Upper lobe of left lung (tissue), 6 donors: ENCODE results near the gene SAMD4B. TPM values are rescaled to one million over a fixed set of nuclear protein-coding genes. Genes with fewer than 3 reads are reported as not detected.

Experiments used
- ATAC-seq, 2 donors: fragments of 200-7000 bp; cut with Tn5 transposase; one replicate each; pipeline ENCODE4 v1.9.1; 2022; ENCODE audit warnings: mild to moderate bottlenecking in 2 of 2, moderate library complexity in 2 of 2; ENCODE audit not compliant: low FRiP score in 2 of 2
- DNase-seq, 2 donors: peaks; one replicate each; pipeline ENCODE4 v3.0.0-alpha.2; 2019 to 2020
- H3K27ac ChIP-seq, 4 donors: fragments of 200-600 bp; sonication (generic); one replicate each; pipeline ENCODE4 v1.5.1; 2016 to 2019
- H3K27me3 ChIP-seq, 4 donors: fragments of 200-600 bp; sonication (generic); one replicate each; pipeline ENCODE4 v1.5.1; 2017 to 2019
- H3K36me3 ChIP-seq, 4 donors: fragments of 200-600 bp; sonication (generic); one replicate each; pipeline ENCODE4 v1.5.1; 2016 to 2019
- H3K4me1 ChIP-seq, 4 donors: fragments of 200-600 bp; sonication (generic); one replicate each; pipeline ENCODE4 v1.5.1; 2018 to 2019
- H3K4me3 ChIP-seq, 4 donors: fragments of 200-600 bp; sonication (generic); one replicate each; pipeline ENCODE4 v1.5.1; 2017 to 2019; ENCODE audit warnings: mild to moderate bottlenecking in 2 of 4, moderate library complexity in 1 of 4
- H3K9me3 ChIP-seq, 4 donors: fragments of 200-600 bp; sonication (generic); one replicate each; pipeline ENCODE4 v1.5.1; 2018 to 2019
- EP300 ChIP-seq, 4 donors: sonication (generic); formaldehyde crosslinking; IDR thresholded peaks; one replicate each; pipeline ENCODE4 v1.5.1; 2017; ENCODE audit warnings: antibody characterized with exemption in 4 of 4, control low read depth in 2 of 4
- POLR2A ChIP-seq, 4 donors: fragments of 450-650 bp; IDR thresholded peaks; one replicate each; pipeline ENCODE4 v1.5.1; 2016 to 2017; ENCODE audit warnings: antibody characterized with exemption in 4 of 4, mild to moderate bottlenecking in 2 of 4
- POLR2AphosphoS5 ChIP-seq, 2 donors: sonication (generic); formaldehyde crosslinking; IDR thresholded peaks; one replicate each; pipeline ENCODE4 v1.5.1; 2017; ENCODE audit warnings: antibody characterized with exemption in 2 of 2
- WGBS, 2 donors: methylation state at CpG; one replicate each; pipeline ENCODE4 v1.1.5; 2017 to 2018; 5-methylcytosine and 5-hydroxymethylcytosine counted together
- total RNA-seq, 6 donors: library from RNA; depleted of rRNA in 4 of 6; stranded (reverse); fragments of >200 nt in 4 of 6; gene quantifications; one replicate each; pipeline versions ENCODE4 v1.1.0 to v1.2.1, GENCODE V29; 2016 to 2021
- TF ChIP-seq, protein P1 (sequence below), 6 experiments: fragments of 450-650 bp in 4 of 6; fragments of 200-600 bp in 2 of 6; sonication (generic) in 2 of 6; IDR thresholded peaks; one replicate each; pipeline ENCODE4 v1.5.1; 2016 to 2019; ENCODE audit warnings: antibody characterized with exemption in 6 of 6
- donor health status: DM: no; HTN: no; CAD: no; lungs with moderate emphysema.
- donor health status: DM: no; HTN: yes; CAD: no; lungs with severe emphysema.

The SAMD4B gene
- total RNA-seq, 6 donors from 2014 or later: 57.7 to 125 (median 79.3) TPM

- peak; percentile 98 to 100 (median 100) for TF ChIP-seq EP300 (IDR thresholded peaks at IDR 0.05)
- TF ChIP-seq POLR2A (IDR thresholded peaks at IDR 0.05): peak in 3 of 4 donors; percentile 60 to 89 (median 76)
- TF ChIP-seq POLR2AphosphoS5 (IDR thresholded peaks at IDR 0.05): peak; percentile 97 to 100
- TF ChIP-seq, protein P1, sequence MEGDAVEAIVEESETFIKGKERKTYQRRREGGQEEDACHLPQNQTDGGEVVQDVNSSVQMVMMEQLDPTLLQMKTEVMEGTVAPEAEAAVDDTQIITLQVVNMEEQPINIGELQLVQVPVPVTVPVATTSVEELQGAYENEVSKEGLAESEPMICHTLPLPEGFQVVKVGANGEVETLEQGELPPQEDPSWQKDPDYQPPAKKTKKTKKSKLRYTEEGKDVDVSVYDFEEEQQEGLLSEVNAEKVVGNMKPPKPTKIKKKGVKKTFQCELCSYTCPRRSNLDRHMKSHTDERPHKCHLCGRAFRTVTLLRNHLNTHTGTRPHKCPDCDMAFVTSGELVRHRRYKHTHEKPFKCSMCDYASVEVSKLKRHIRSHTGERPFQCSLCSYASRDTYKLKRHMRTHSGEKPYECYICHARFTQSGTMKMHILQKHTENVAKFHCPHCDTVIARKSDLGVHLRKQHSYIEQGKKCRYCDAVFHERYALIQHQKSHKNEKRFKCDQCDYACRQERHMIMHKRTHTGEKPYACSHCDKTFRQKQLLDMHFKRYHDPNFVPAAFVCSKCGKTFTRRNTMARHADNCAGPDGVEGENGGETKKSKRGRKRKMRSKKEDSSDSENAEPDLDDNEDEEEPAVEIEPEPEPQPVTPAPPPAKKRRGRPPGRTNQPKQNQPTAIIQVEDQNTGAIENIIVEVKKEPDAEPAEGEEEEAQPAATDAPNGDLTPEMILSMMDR (IDR thresholded peaks at IDR 0.05): no peak
- WGBS, 2 donors: 1 to 4% methylated on average over 11 to 24 of the region's 43 CpGs
- peak overlapping the region; percentile 30 to 53 (median 49) for H3K4me3 ChIP-seq
- H3K27ac ChIP-seq: peak overlapping the region; percentile 99 to 100 (median 100)
- DNase-seq: peak; percentile 99 to 100
- H3K27me3 ChIP-seq: no peaks in the 10 kb centered on the region
- H3K4me1 ChIP-seq: peaks cover 46 to 71% (median 55%) of the 10 kb centered on the region in 4 donors
- peak; percentile 67 to 87 for ATAC-seq
- peaks cover 8 to 19% (median 13%) of the 10 kb centered on the region in 4 donors for H3K36me3 ChIP-seq
- H3K9me3 ChIP-seq: no peaks in the 10 kb centered on the region
Observed at GRCh38 chr19:39403331-39404312, 61.4 kb downstream of the SAMD4B start.

GRCh38 chr19:39405261-39405957 lies 63.2 kb downstream of the SAMD4B start:
- peaks cover 37 to 61% (median 46%) of the 10 kb centered on the region in 4 donors for H3K4me1 ChIP-seq
- DNase-seq: no peak

DNA sequence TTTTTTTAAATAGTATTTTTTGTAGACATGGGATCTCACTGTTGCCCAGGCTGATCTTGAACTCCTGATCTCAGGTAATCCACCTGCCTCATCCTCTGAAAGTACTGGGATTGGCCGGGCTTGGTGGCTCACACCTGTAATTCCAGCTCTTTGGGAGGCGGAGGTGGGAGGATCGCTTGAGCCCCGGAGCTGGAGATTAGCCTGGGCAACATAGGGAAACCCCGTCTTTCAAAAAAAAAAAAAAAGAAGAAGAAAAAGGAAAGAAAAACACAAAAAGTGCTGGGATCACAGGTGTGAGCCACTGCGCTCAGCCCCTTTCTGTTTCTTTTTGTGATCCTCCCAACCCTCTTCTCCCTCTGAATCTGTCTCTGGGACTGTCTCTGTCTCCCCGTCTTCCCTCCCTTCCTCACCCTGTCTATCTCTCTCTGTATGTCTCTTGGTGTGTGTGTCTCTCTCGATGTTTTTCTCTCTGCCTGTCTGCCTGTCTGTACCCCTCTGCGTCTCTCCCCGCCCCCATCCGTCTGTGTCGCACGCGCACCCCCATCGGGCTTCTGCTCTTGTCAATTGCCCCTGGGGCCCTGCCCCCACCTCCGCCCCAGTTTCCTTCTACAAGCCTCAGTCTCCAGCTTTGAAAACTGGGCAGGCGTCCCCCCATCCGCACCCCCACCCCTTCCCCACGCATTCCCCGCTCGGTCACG lies 63.9 kb downstream of the SAMD4B start:
- 14 to 17% methylated on average over 19 to 21 of the region's 22 CpGs for WGBS, 2 donors
- Histone ChIP-seq H3K4me1 (peaks cover 41 to 61% (median 49%) of the 10 kb centered on the region in 4 donors), H3K27ac (peak overlapping the region; percentile 99 to 100 (median 100)), H3K4me3 (peak overlapping the region; percentile 55 to 81 (median 76)), H3K9me3 (no peaks in the 10 kb centered on the region), H3K27me3 (no peaks in the 10 kb centered on the region), H3K36me3 (peaks cover 11 to 23% (median 15%) of the 10 kb centered on the region in 4 donors)
- DNase-seq (peak in 1 of 2 donors; percentile 83), ATAC-seq (peak in 1 of 2 donors; percentile 0)
- peak in 1 of 4 donors; percentile 3 for TF ChIP-seq POLR2A (IDR thresholded peaks at IDR 0.05)
- TF ChIP-seq, protein P1 (IDR thresholded peaks at IDR 0.05): no peak
- no peak for TF ChIP-seq EP300 (IDR thresholded peaks at IDR 0.05)
- TF ChIP-seq POLR2AphosphoS5 (IDR thresholded peaks at IDR 0.05): peak in 1 of 2 donors; percentile 7

More at GRCh38 chr19:39405261-39405957, 63.2 kb downstream of the SAMD4B start:
- Histone ChIP-seq H3K4me3 (peak overlapping the region in 3 of 4 donors; percentile 72 to 81 (median 80)), H3K27ac (peak overlapping the region; percentile 99 to 100 (median 100)), H3K27me3 (no peaks in the 10 kb centered on the region), H3K9me3 (no peaks in the 10 kb centered on the region), H3K36me3 (peaks cover 11 to 23% (median 15%) of the 10 kb centered on the region in 4 donors)
- ATAC-seq: no peak
- WGBS, 2 donors: 91 to 94% methylated on average over 15 to 17 of the region's 17 CpGs
- TF ChIP-seq, protein P1 (IDR thresholded peaks at IDR 0.05): no peak
- TF ChIP-seq POLR2AphosphoS5 (IDR thresholded peaks at IDR 0.05): no peak
- no peak for TF ChIP-seq POLR2A (IDR thresholded peaks at IDR 0.05)
- TF ChIP-seq EP300 (IDR thresholded peaks at IDR 0.05): no peak

DNA sequence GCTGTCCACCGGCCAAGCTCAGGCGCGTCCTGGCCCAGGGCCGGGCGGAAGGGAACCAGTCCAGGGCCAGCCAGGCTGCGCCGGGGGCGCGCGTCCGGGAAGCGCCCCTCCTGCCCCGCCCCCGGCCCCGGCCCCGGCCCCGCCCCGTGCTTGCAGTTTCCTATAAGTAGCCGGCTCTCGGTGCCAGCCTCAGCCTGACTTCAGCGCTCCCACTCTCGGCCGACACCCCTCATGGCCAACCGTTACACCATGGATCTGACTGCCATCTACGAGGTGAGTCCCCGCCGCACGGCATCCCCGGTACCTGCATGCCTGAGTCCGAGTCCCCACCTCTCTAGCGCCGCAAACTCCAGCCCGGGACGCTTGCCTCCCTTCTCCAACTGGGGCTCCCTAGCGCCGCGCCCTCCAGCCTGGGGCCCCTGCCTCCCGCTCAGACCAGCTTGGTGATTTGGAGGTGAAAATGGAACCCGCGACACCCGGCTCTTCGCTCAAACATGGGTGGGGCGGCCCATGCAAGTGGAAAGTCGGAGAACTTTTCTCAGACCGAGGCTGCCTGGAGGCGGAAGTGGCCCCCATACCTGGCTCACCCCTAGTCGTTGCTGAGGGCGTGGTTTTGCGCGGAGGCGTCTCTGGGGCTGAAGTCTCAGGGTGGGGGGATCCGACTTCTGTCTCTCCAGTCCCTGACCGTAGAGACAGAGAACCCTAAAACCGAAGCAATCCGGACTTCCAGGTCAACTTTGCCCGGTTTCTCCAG lies 64.6 kb downstream of the SAMD4B start, which contains the start of gene ZFP36:
TSS of gene ZFP36 (plus strand) at position 192 of the 754 bp plus-strand sequence. CDS start at position 250, 58 bp downstream.
- Histone ChIP-seq H3K27me3 (no peaks in the 10 kb centered on the region), H3K36me3 (peaks cover 11 to 23% (median 15%) of the 10 kb centered on the region in 4 donors), H3K9me3 (no peaks in the 10 kb centered on the region), H3K4me1 (peaks cover 38 to 61% (median 49%) of the 10 kb centered on the region in 4 donors), H3K27ac (peak within 1 kb of the TSS; percentile 99 to 100 (median 100)), H3K4me3 (peak within 1 kb of the TSS; percentile 72 to 92 (median 80))
- ATAC-seq (peak; percentile 46 to 62), DNase-seq (peak; percentile 93 to 98)
- WGBS, 2 donors: 2% methylated on average over 39 of the region's 56 CpGs; no CpG with 5 or more reads in 1 of the 2 donors
- peak in 2 of 4 donors; percentile 54 to 92 for TF ChIP-seq EP300 (IDR thresholded peaks at IDR 0.05)
- TF ChIP-seq POLR2A (IDR thresholded peaks at IDR 0.05): peak; percentile 96 to 100 (median 99)
- TF ChIP-seq POLR2AphosphoS5 (IDR thresholded peaks at IDR 0.05): peak; percentile 100
- TF ChIP-seq, protein P1 (IDR thresholded peaks at IDR 0.05): peak in 1 of 6 experiments; percentile 4
